Astrocyte of the cerebellum (primary cell): ENCODE results near the gene SEC14L1.

Experiments
- DNase-seq: peaks from one replicate; pipeline ENCODE4 v3.0.0-alpha.2; 2011; ENCODE audit warnings: low read depth
- H3K4me3 ChIP-seq: 2 replicates; pipeline ENCODE4 v1.5.1; 2011; ENCODE audit warnings: mild to moderate bottlenecking, low read depth, low read length, moderate library complexity
- CTCF ChIP-seq: IDR thresholded peaks from 2 replicates; pipeline ENCODE4 v1.5.1; 2012; ENCODE audit warnings: low read length, low read depth, moderate library complexity, mild to moderate bottlenecking; ENCODE audit errors: missing control alignments
- in situ Hi-C: cut with HindIII; loops from 2 replicates; pipeline ENCODE4 v1.10.0; 2017; ENCODE audit warnings: low sequenced_read_pairs

Gene SEC14L1

GRCh38 chr17:77188084-77189066, 47.6 kb downstream of the SEC14L1 start:
- no peak overlapping the region for H3K4me3 ChIP-seq
- DNase-seq: no peak
- in situ Hi-C loops: no loop called here
- TF ChIP-seq CTCF: no peak

GRCh38 chr17:77189148-77189547, 48.4 kb downstream of the SEC14L1 start:
- H3K4me3 ChIP-seq: no peak overlapping the region
- no peak for TF ChIP-seq CTCF
- in situ Hi-C loops: no loop called here
- DNase-seq: no peak

GRCh38 chr17:77190576-77190975, 49.8 kb downstream of the SEC14L1 start:
- no peak for DNase-seq
- no peak overlapping the region for H3K4me3 ChIP-seq
- no peak for TF ChIP-seq CTCF
- in situ Hi-C loops: no loop called here

- no peak for DNase-seq
- no peak for TF ChIP-seq CTCF
- no peak overlapping the region for H3K4me3 ChIP-seq
- in situ Hi-C loops: no loop called here
These were observed 50.5 kb downstream of the SEC14L1 start for GRCh38 chr17:77191244-77191643.

GRCh38 chr17:77193653-77194052, 52.9 kb downstream of the SEC14L1 start:
- in situ Hi-C loops: no loop called here
- H3K4me3 ChIP-seq: no peak overlapping the region
- no peak for TF ChIP-seq CTCF
- DNase-seq: no peak

- TF ChIP-seq CTCF: no peak
- no peak overlapping the region for H3K4me3 ChIP-seq
- in situ Hi-C loops: no loop called here
- no peak for DNase-seq
These were observed 53.4 kb downstream of the SEC14L1 start for GRCh38 chr17:77194179-77194578.
